Measurements from ENCODE around the gene CPM.

GRCh38 chr12:68940731-68941130 is 7.8 kb upstream of the CPM start:
- no peak for TF ChIP-seq EZH2 (IDR thresholded peaks at IDR 0.05; ENCODE audit: low read depth)
- TF ChIP-seq, protein P1, sequence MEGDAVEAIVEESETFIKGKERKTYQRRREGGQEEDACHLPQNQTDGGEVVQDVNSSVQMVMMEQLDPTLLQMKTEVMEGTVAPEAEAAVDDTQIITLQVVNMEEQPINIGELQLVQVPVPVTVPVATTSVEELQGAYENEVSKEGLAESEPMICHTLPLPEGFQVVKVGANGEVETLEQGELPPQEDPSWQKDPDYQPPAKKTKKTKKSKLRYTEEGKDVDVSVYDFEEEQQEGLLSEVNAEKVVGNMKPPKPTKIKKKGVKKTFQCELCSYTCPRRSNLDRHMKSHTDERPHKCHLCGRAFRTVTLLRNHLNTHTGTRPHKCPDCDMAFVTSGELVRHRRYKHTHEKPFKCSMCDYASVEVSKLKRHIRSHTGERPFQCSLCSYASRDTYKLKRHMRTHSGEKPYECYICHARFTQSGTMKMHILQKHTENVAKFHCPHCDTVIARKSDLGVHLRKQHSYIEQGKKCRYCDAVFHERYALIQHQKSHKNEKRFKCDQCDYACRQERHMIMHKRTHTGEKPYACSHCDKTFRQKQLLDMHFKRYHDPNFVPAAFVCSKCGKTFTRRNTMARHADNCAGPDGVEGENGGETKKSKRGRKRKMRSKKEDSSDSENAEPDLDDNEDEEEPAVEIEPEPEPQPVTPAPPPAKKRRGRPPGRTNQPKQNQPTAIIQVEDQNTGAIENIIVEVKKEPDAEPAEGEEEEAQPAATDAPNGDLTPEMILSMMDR (conservative IDR thresholded peaks at IDR 0.05), result no peak
